ENCODE results near the gene RAPGEF5.
"Not testable (repeated sequence)": the region's sequence is repeated elsewhere in the genome, so short reads cannot be mapped to it uniquely, and the experiment has no call there.

RAPGEF5 gene

GRCh38 chr7:22121702-22122474 is 235.1 kb downstream of the RAPGEF5 start:
- H3K4me3 ChIP-seq (ENCODE audit: low read length): peak overlapping the region; percentile 21
- peak; percentile 31 for DNase-seq (ENCODE audit: low read depth, low spot score)

GRCh38 chr7:22120391-22121053 is 236.4 kb downstream of the RAPGEF5 start:
- no peak for DNase-seq (ENCODE audit: low read depth, low spot score)
- H3K4me3 ChIP-seq (ENCODE audit: low read length): no peak overlapping the region

GRCh38 chr7:22117222-22117621 is 239.7 kb downstream of the RAPGEF5 start:
- no peak for DNase-seq (ENCODE audit: low read depth, low spot score)
- H3K4me3 ChIP-seq (ENCODE audit: low read length): no peak overlapping the region

- DNase-seq (ENCODE audit: low read depth, low spot score): no peak
- no peak overlapping the region for H3K4me3 ChIP-seq (ENCODE audit: low read length)
Measured at GRCh38 chr7:22116451-22117030, 240.4 kb downstream of the RAPGEF5 start.

- no peak overlapping the region for H3K4me3 ChIP-seq (ENCODE audit: low read length)
Measured at GRCh38 chr7:22115689-22116088, 241.3 kb downstream of the RAPGEF5 start.

GRCh38 chr7:22114440-22114981 is 242.4 kb downstream of the RAPGEF5 start:
- no peak overlapping the region for H3K4me3 ChIP-seq (ENCODE audit: low read length)
- no peak for DNase-seq (ENCODE audit: low read depth, low spot score)

More at GRCh38 chr7:22115689-22116088, 241.3 kb downstream of the RAPGEF5 start:
- no peak for DNase-seq (ENCODE audit: low read depth, low spot score)

- DNase-seq (ENCODE audit: low read depth, low spot score): no peak
- H3K4me3 ChIP-seq (ENCODE audit: low read length): no peak overlapping the region
Measured at GRCh38 chr7:22113041-22113440, 243.9 kb downstream of the RAPGEF5 start.

GRCh38 chr7:22111661-22112060 is 245.3 kb downstream of the RAPGEF5 start:
- H3K4me3 ChIP-seq (ENCODE audit: low read length): no peak overlapping the region
- no peak for DNase-seq (ENCODE audit: low read depth, low spot score)

GRCh38 chr7:22110881-22111280 is 246.1 kb downstream of the RAPGEF5 start:
- no peak for DNase-seq (ENCODE audit: low read depth, low spot score)
- H3K4me3 ChIP-seq (ENCODE audit: low read length): no peak overlapping the region

- H3K4me3 ChIP-seq (ENCODE audit: low read length): no peak overlapping the region
- peak; percentile 82 for DNase-seq (ENCODE audit: low read depth, low spot score)
Measured at GRCh38 chr7:22110227-22110839, 246.6 kb downstream of the RAPGEF5 start.

GRCh38 chr7:22109761-22110160 is 247.2 kb downstream of the RAPGEF5 start:
- no peak for DNase-seq (ENCODE audit: low read depth, low spot score)
- no peak overlapping the region for H3K4me3 ChIP-seq (ENCODE audit: low read length)

GRCh38 chr7:22108151-22108845 is 248.7 kb downstream of the RAPGEF5 start:
- DNase-seq (ENCODE audit: low read depth, low spot score): no peak
- H3K4me3 ChIP-seq (ENCODE audit: low read length): no peak overlapping the region

- H3K4me3 ChIP-seq (ENCODE audit: low read length): no peak overlapping the region
- no peak for DNase-seq (ENCODE audit: low read depth, low spot score)
Measured at GRCh38 chr7:22105550-22105949, 251.4 kb downstream of the RAPGEF5 start.

- no peak for DNase-seq (ENCODE audit: low read depth, low spot score)
- no peak overlapping the region for H3K4me3 ChIP-seq (ENCODE audit: low read length)
Measured at GRCh38 chr7:22094413-22095342, 262.3 kb downstream of the RAPGEF5 start.

- no peak for DNase-seq (ENCODE audit: low read depth, low spot score)
- H3K4me3 ChIP-seq (ENCODE audit: low read length): no peak overlapping the region
Measured at GRCh38 chr7:22093936-22094335, 263.0 kb downstream of the RAPGEF5 start.

- no peak overlapping the region for H3K4me3 ChIP-seq (ENCODE audit: low read length)
- DNase-seq (ENCODE audit: low read depth, low spot score): no peak
Measured at GRCh38 chr7:22093001-22093400, 264.0 kb downstream of the RAPGEF5 start.

- not testable (repeated sequence) for DNase-seq (ENCODE audit: low read depth, low spot score); H3K4me3 ChIP-seq (ENCODE audit: low read length)
Measured at GRCh38 chr7:22090958-22091525, 265.9 kb downstream of the RAPGEF5 start.

- DNase-seq (ENCODE audit: low read depth, low spot score): no peak
Measured at GRCh38 chr7:22090512-22090911, 266.4 kb downstream of the RAPGEF5 start.

More at GRCh38 chr7:22090512-22090911, 266.4 kb downstream of the RAPGEF5 start:
- H3K4me3 ChIP-seq (ENCODE audit: low read length): no peak overlapping the region
